CD14-positive monocyte (primary cell): ENCODE data around the gene RAB43. TPM values are rescaled to one million over a fixed set of nuclear protein-coding genes. Genes with fewer than 3 reads are reported as not detected.
A peak's percentile ranks its signal among the peaks of the same experiment; 100 is the strongest.
"Not testable (repeated sequence)": the region's sequence is repeated elsewhere in the genome, so short reads cannot be mapped to it uniquely, and the experiment has no call there.

Experiments used
- DNase-seq, 3 donors: peaks; one replicate each; pipeline ENCODE4 v3.0.0-alpha.2; 2011 to 2022
- H2AFZ ChIP-seq: 2 replicates; pipeline ENCODE4 v1.6.0; 2012; ENCODE audit warnings: mild to moderate bottlenecking, low read depth, low read length, inconsistent platforms; ENCODE audit not compliant: insufficient read depth, poor library complexity, severe bottlenecking
- H3K27ac ChIP-seq, 2 donors: 1 replicate in 1 of 2; 2 replicates in 1 of 2; pipeline ENCODE4 v1.5.1; 2012 to 2013; ENCODE audit warnings: low read length in 2 of 2, control low read depth in 1 of 2, inconsistent platforms in 1 of 2, low read depth in 1 of 2, mild to moderate bottlenecking in 1 of 2
- H3K27me3 ChIP-seq, 2 donors: one replicate each; pipeline versions ENCODE4 v1.6.0 to v1.6.1; 2011 to 2013; ENCODE audit warnings: low read length in 2 of 2; ENCODE audit not compliant: control insufficient read depth in 2 of 2, insufficient read depth in 2 of 2
- H3K36me3 ChIP-seq, 2 donors: replicated peaks in 1 of 2; 1 replicate in 1 of 2; 2 replicates in 1 of 2; pipeline versions ENCODE4 v1.5.1 to v1.6.1; 2012 to 2013; ENCODE audit warnings: low read length in 2 of 2, control low read depth in 1 of 2, inconsistent platforms in 1 of 2, mild to moderate bottlenecking in 1 of 2; ENCODE audit not compliant: insufficient read depth in 2 of 2, control insufficient read depth in 1 of 2
- H3K4me1 ChIP-seq, 2 donors: 1 replicate in 1 of 2; 2 replicates in 1 of 2; pipeline versions ENCODE4 v1.5.1 to v1.6.1; 2012 to 2013; ENCODE audit warnings: low read length in 2 of 2, control low read depth in 1 of 2, inconsistent platforms in 1 of 2, mild to moderate bottlenecking in 1 of 2, moderate library complexity in 1 of 2; ENCODE audit not compliant: insufficient read depth in 2 of 2, control insufficient read depth in 1 of 2
- H3K4me2 ChIP-seq: replicated peaks from 2 replicates; pipeline ENCODE3; 2012; ENCODE audit warnings: low read length, moderate library complexity, mild to moderate bottlenecking; ENCODE audit not compliant: poor library complexity, severe bottlenecking; ENCODE audit errors: extremely low read depth
- H3K4me3 ChIP-seq, 3 experiments: fragments of 200-600 bp in 1 of 3; sonication (generic) in 1 of 3; replicated peaks in 1 of 3; 1 replicate in 2 of 3; 2 replicates in 1 of 3; pipeline ENCODE4 v1.5.1; 2011 to 2013; ENCODE audit warnings: low read length in 3 of 3, mild to moderate bottlenecking in 3 of 3, control low read depth in 2 of 3, low read depth in 2 of 3, inconsistent platforms in 1 of 3, moderate library complexity in 1 of 3
- H3K79me2 ChIP-seq: 2 replicates; pipeline ENCODE4 v1.6.0; 2012; ENCODE audit warnings: mild to moderate bottlenecking, control low read depth, inconsistent platforms, low read length, moderate library complexity; ENCODE audit not compliant: insufficient read depth
- H3K9ac ChIP-seq: 2 replicates; pipeline ENCODE4 v1.6.0; 2017; ENCODE audit warnings: low read length, mild to moderate bottlenecking; ENCODE audit not compliant: insufficient read depth, poor library complexity, severe bottlenecking
- H3K9me3 ChIP-seq, 2 donors: replicated peaks in 1 of 2; 1 replicate in 1 of 2; 2 replicates in 1 of 2; pipeline versions ENCODE4 v1.5.1 to v1.6.1; 2012 to 2013; ENCODE audit warnings: low read length in 2 of 2, control low read depth in 1 of 2; ENCODE audit not compliant: control insufficient read depth in 1 of 2, insufficient read depth in 1 of 2
- H4K20me1 ChIP-seq: 2 replicates; pipeline ENCODE4 v1.6.0; 2012; ENCODE audit warnings: mild to moderate bottlenecking, low read length, control low read depth, moderate library complexity; ENCODE audit not compliant: insufficient read depth
- H3K27ac Mint-ChIP-seq, 7 donors: one replicate each; pipeline ENCODE4 v1.8.0; 2020; ENCODE audit warnings: mild to moderate bottlenecking in 7 of 7, mixed read lengths in 7 of 7, moderate library complexity in 6 of 7, inconsistent platforms in 2 of 7
- H3K27me3 Mint-ChIP-seq, 3 donors: one replicate each; pipeline ENCODE4 v1.8.0; 2021 to 2022; ENCODE audit warnings: low read depth in 3 of 3, mild to moderate bottlenecking in 3 of 3, mixed read lengths in 3 of 3, moderate library complexity in 3 of 3, inconsistent platforms in 1 of 3
- H3K36me3 Mint-ChIP-seq, 2 donors: one replicate each; pipeline ENCODE4 v1.8.0; 2020; ENCODE audit warnings: mixed read lengths in 2 of 2, inconsistent platforms in 1 of 2, mild to moderate bottlenecking in 1 of 2
- H3K4me1 Mint-ChIP-seq: one replicate; pipeline ENCODE4 v1.8.0; 2020; ENCODE audit warnings: mild to moderate bottlenecking, mixed read lengths
- H3K4me3 Mint-ChIP-seq, 2 donors: one replicate each; pipeline ENCODE4 v1.8.0; 2020; ENCODE audit warnings: mild to moderate bottlenecking in 2 of 2, mixed read lengths in 2 of 2, moderate library complexity in 1 of 2
- H3K9me3 Mint-ChIP-seq, 7 donors: one replicate each; pipeline ENCODE4 v1.8.0; 2020 to 2022; ENCODE audit warnings: mixed read lengths in 7 of 7, mild to moderate bottlenecking in 6 of 7, moderate library complexity in 6 of 7, inconsistent platforms in 2 of 7
- WGBS: methylation state at CpG from one replicate; pipeline ENCODE4 v1.1.5; 2013; ENCODE audit warnings: missing lambda C conversion rate; ENCODE audit not compliant: insufficient coverage; 5-methylcytosine and 5-hydroxymethylcytosine counted together
- intact Hi-C, 2 donors: fragments of 100-400 bp; cut with micrococcal nuclease; formaldehyde crosslinking; loops; one replicate each; pipeline versions ENCODE4 v1.15.0 to v1.15.1; 2023
- polyA plus RNA-seq, 3 donors: library from polyadenylated mRNA; depleted of rRNA in 1 of 3; unstranded in 2 of 3; stranded (reverse) in 1 of 3; fragments of 300-500 nt in 2 of 3; fragments of >200 nt in 1 of 3; fragmentation: Illumina TruSeq in 2 of 3; gene quantifications; 1 replicate in 2 of 3; 2 replicates in 1 of 3; pipeline ENCODE4 v1.2.3, GENCODE V29; 2012 to 2021
- TF ChIP-seq, protein P1 (sequence below): fragments of 200-600 bp; IDR thresholded peaks from one replicate; pipeline ENCODE4 v1.8.0; 2022; ENCODE audit warnings: antibody characterized with exemption, mild to moderate bottlenecking

The RAB43 gene
- polyA plus RNA-seq, 3 donors, result 7.1 to 15.5 (median 8.5) TPM

- Mint-ChIP-seq H3K36me3 (peaks cover 46 to 82% of the 10 kb centered on the region in 2 donors), H3K9me3 (no peaks in the 10 kb centered on the region), H3K4me3 (no peak overlapping the region), H3K27me3 (no peaks in the 10 kb centered on the region), H3K27ac (peak overlapping the region in 1 of 7 donors; percentile 68), H3K4me1 (no peaks in the 10 kb centered on the region)
- no peak overlapping the region for H3K27ac ChIP-seq
- H3K79me2 ChIP-seq, result no peaks in the 10 kb centered on the region
- no peaks in the 10 kb centered on the region for H3K4me1 ChIP-seq
- H2AFZ ChIP-seq, result no peak overlapping the region
- H3K4me2 ChIP-seq, result no peak overlapping the region
- intact Hi-C loops, result no loop called here
- TF ChIP-seq, protein P1, sequence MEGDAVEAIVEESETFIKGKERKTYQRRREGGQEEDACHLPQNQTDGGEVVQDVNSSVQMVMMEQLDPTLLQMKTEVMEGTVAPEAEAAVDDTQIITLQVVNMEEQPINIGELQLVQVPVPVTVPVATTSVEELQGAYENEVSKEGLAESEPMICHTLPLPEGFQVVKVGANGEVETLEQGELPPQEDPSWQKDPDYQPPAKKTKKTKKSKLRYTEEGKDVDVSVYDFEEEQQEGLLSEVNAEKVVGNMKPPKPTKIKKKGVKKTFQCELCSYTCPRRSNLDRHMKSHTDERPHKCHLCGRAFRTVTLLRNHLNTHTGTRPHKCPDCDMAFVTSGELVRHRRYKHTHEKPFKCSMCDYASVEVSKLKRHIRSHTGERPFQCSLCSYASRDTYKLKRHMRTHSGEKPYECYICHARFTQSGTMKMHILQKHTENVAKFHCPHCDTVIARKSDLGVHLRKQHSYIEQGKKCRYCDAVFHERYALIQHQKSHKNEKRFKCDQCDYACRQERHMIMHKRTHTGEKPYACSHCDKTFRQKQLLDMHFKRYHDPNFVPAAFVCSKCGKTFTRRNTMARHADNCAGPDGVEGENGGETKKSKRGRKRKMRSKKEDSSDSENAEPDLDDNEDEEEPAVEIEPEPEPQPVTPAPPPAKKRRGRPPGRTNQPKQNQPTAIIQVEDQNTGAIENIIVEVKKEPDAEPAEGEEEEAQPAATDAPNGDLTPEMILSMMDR, result no peak
- no peaks in the 10 kb centered on the region for H4K20me1 ChIP-seq
- no peak overlapping the region for H3K4me3 ChIP-seq
- no peak overlapping the region for H3K9ac ChIP-seq
- no peaks in the 10 kb centered on the region for H3K27me3 ChIP-seq
- no peak for DNase-seq
- H3K36me3 ChIP-seq, result peaks cover 51 to 80% of the 10 kb centered on the region in 2 donors
- H3K9me3 ChIP-seq, result no peaks in the 10 kb centered on the region
Observed at GRCh38 chr3:129144786-129145185, 23.2 kb upstream of the RAB43 start.

DNA sequence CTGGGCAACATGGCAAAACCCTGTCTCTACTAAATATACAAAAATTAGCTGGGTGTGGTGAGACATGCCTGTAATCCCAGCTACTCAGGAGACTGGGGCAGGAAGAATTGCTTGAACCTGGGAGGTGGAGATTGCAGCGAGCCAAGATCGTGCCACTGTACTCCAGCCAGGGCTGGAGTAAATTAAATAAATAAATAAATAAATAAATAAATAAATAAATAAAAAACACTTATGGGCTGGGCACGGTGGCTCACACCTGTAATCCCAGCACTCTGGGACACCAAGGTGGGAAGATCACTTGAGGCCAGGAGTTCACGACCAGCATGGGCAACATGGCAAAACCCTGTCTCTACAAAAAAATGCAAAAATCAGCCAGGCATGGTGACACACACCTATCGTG, 19.4 kb upstream of the RAB43 start:
- H3K9me3 Mint-ChIP-seq, intact Hi-C loops, H3K9me3 ChIP-seq, H3K27me3 ChIP-seq, H3K27ac Mint-ChIP-seq, H3K4me2 ChIP-seq, H3K9ac ChIP-seq, H3K27ac ChIP-seq, H3K27me3 Mint-ChIP-seq, H3K79me2 ChIP-seq, H3K4me3 ChIP-seq, H3K4me3 Mint-ChIP-seq, DNase-seq, H3K4me1 ChIP-seq, H2AFZ ChIP-seq, H3K4me1 Mint-ChIP-seq, H4K20me1 ChIP-seq: not testable (repeated sequence)
- peaks cover 56 to 81% of the 10 kb centered on the region in 2 donors for H3K36me3 ChIP-seq
- peaks cover 61 to 88% of the 10 kb centered on the region in 2 donors for H3K36me3 Mint-ChIP-seq
- 100% methylated on average over 1 of the region's 5 CpGs for WGBS
